A549 (cell line): ENCODE measurements around the gene NAXD. TPM values are rescaled to one million over a fixed set of nuclear protein-coding genes. Genes with fewer than 3 reads are reported as not detected.
A peak's percentile ranks its signal among the peaks of the same experiment; 100 is the strongest.

Experiments used
- ATAC-seq, 2 experiments: fragments of 200-7000 bp in 1 of 2; fragments of >200 bp in 1 of 2; cut with Nextera tagmentation in 1 of 2; cut with Tn5 transposase in 1 of 2; 3 replicates each; pipeline versions ENCODE4 v1.8.0 to v1.9.1; 2018 to 2020; ENCODE audit warnings: mild to moderate bottlenecking in 1 of 2, moderate library complexity in 1 of 2
- CTCF ChIA-PET: fragments of 300-600 bp; sonication (Branson Sonifier 250); formaldehyde crosslinking; extraction: SDS; loops from one replicate; lab custom pipeline; 2021; ENCODE audit warnings: antibody characterized with exemption, inconsistent platforms; lab: Yijun Ruan, JAX
- POLR2A ChIA-PET: fragments of 350-600 bp; formaldehyde crosslinking; extraction: SDS; loops from one replicate; lab custom pipeline; 2021; ENCODE audit warnings: antibody characterized with exemption, inconsistent platforms; lab: Yijun Ruan, JAX
- DNase-seq, 2 experiments: peaks; one replicate each; pipeline versions ENCODE4 v3.0.0 to v3.0.0-alpha.2; 2011 to 2016; ENCODE audit warnings: low read depth in 1 of 2, low spot score in 1 of 2
- FAIRE-seq: peaks from 2 replicates; lab custom pipeline; 2011; peaks lifted over from hg19 to GRCh38; lab: Jason Lieb, UNC
- H3K27ac ChIP-seq, 2 experiments: fragments of >200 bp; sonication (Bioruptor Twin); formaldehyde crosslinking; 3 replicates each; pipeline ENCODE4 v1.5.1; 2016 to 2017
- H3K4me1 ChIP-seq: fragments of >200 bp; sonication (Bioruptor Twin); formaldehyde crosslinking; 3 replicates; pipeline ENCODE4 v1.6.1; 2016
- H3K4me2 ChIP-seq: fragments of >200 bp; sonication (Bioruptor Twin); formaldehyde crosslinking; 3 replicates; pipeline ENCODE4 v1.6.1; 2016
- H3K4me3 ChIP-seq: fragments of >200 bp; sonication (Bioruptor Twin); formaldehyde crosslinking; 3 replicates; pipeline ENCODE4 v1.5.1; 2016
- H3K9me3 ChIP-seq: fragments of >200 bp; sonication (Bioruptor Twin); formaldehyde crosslinking; 3 replicates; pipeline ENCODE4 v1.6.1; 2016
- BHLHE40 ChIP-seq: IDR thresholded peaks from 2 replicates; pipeline ENCODE4 v1.6.1; 2012; ENCODE audit warnings: low read depth, low read length, inconsistent platforms
- EHF ChIP-seq: fragments of 250-450 bp; sonication (Bioruptor Pico); IDR thresholded peaks from 2 replicates; pipeline ENCODE4 v1.5.0; 2020; ENCODE audit warnings: mild to moderate bottlenecking
- ESRRA ChIP-seq: fragments of 150-350 bp; IDR thresholded peaks from 2 replicates; pipeline ENCODE4 v1.6.1; 2014; ENCODE audit warnings: mild to moderate bottlenecking, low read length, borderline replicate concordance
- JUN ChIP-seq, 2 experiments: fragments of >200 bp; sonication (Bioruptor Twin); formaldehyde crosslinking; IDR thresholded peaks; 2 replicates in 1 of 2; 3 replicates in 1 of 2; pipeline ENCODE4 v1.6.1; 2016 to 2017
- JUNB ChIP-seq: fragments of >200 bp; sonication (Bioruptor Twin); formaldehyde crosslinking; IDR thresholded peaks from 2 replicates; pipeline ENCODE4 v1.6.1; 2016
- MAFK ChIP-seq: fragments of 450-650 bp; IDR thresholded peaks from 2 replicates; pipeline ENCODE4 v1.6.1; 2014; ENCODE audit not compliant: partially characterized antibody
- MYC ChIP-seq: IDR thresholded peaks from 2 replicates; pipeline ENCODE4 v1.6.1; 2012; ENCODE audit warnings: mild to moderate bottlenecking, inconsistent platforms, low read length, improper control_type of control experiment, borderline replicate concordance
- NFE2L2 ChIP-seq: fragments of 150-350 bp; conservative IDR thresholded peaks from 2 replicates; pipeline ENCODE4 v1.6.1; 2014; ENCODE audit warnings: low read length
- RAD21 ChIP-seq, 2 experiments: fragments of >200 bp in 1 of 2; sonication (Bioruptor Twin) in 1 of 2; formaldehyde crosslinking in 1 of 2; IDR thresholded peaks in 1 of 2; conservative IDR thresholded peaks in 1 of 2; 2 replicates in 1 of 2; 3 replicates in 1 of 2; pipeline ENCODE4 v1.6.1; 2012 to 2018; ENCODE audit warnings: inconsistent platforms in 1 of 2
- RCOR1 ChIP-seq: fragments of 150-350 bp; IDR thresholded peaks from 2 replicates; pipeline ENCODE4 v1.6.1; 2014; ENCODE audit warnings: antibody characterized with exemption, low read length, low read depth
- RNF2 ChIP-seq: fragments of 200-600 bp; sonication (generic); IDR thresholded peaks from 2 replicates; pipeline ENCODE4 v1.6.1; 2016; ENCODE audit warnings: low read depth, mild to moderate bottlenecking, antibody characterized with exemption, moderate library complexity, borderline replicate concordance
- SMC3 ChIP-seq: fragments of >200 bp; sonication (Bioruptor Twin); formaldehyde crosslinking; IDR thresholded peaks from 3 replicates; pipeline ENCODE4 v1.6.1; 2018; ENCODE audit warnings: inconsistent platforms
- SREBF2 ChIP-seq: fragments of 450-650 bp; IDR thresholded peaks from 2 replicates; pipeline ENCODE4 v1.6.1; 2014; ENCODE audit warnings: mild to moderate bottlenecking, moderate library complexity
- TFCP2L1 ChIP-seq: fragments of 250-450 bp; sonication (Bioruptor Pico); IDR thresholded peaks from 2 replicates; pipeline ENCODE4 v1.5.0; 2021; ENCODE audit warnings: mild to moderate bottlenecking
- ZC3H11A ChIP-seq: fragments of 450-650 bp; IDR thresholded peaks from 2 replicates; pipeline ENCODE4 v1.6.1; 2014; ENCODE audit warnings: antibody characterized with exemption, mild to moderate bottlenecking
- ZFP36 ChIP-seq: fragments of 450-650 bp; IDR thresholded peaks from 2 replicates; pipeline ENCODE4 v1.6.1; 2014; ENCODE audit warnings: borderline replicate concordance; ENCODE audit not compliant: partially characterized antibody
- ZNF302 ChIP-seq: fragments of 250-450 bp; sonication (Bioruptor Pico); IDR thresholded peaks from 2 replicates; pipeline ENCODE4 v1.9.0; 2021; ENCODE audit warnings: inconsistent platforms, mild to moderate bottlenecking, moderate library complexity
- WGBS: methylation state at CpG from one replicate; pipeline ENCODE4 v1.1.6; 2017; ENCODE audit errors: missing lambda C conversion rate; 5-methylcytosine and 5-hydroxymethylcytosine counted together
- polyA plus RNA-seq, 4 experiments: library from polyadenylated mRNA; depleted of rRNA in 3 of 4; stranded (reverse); fragments of >200 nt; fragmentation: RNase III in 1 of 4; extraction: RNeasy Plus Mini Kit Qiagen cat#74134 plus additional on column Dnase treatment in 1 of 4; gene quantifications; 2 replicates in 3 of 4; 3 replicates in 1 of 4; pipeline ENCODE4 v1.2.3, GENCODE V29; 2011 to 2017
- TF ChIP-seq, protein P1 (sequence below): fragments of 250-450 bp; sonication (Bioruptor Pico); IDR thresholded peaks from 2 replicates; pipeline ENCODE4 v1.5.0; 2020; ENCODE audit warnings: low read depth, mild to moderate bottlenecking, moderate library complexity
- TF ChIP-seq, protein P2 (sequence below): fragments of 450-650 bp; IDR thresholded peaks from 2 replicates; pipeline ENCODE4 v1.6.1; 2014; ENCODE audit warnings: antibody characterized with exemption
- TF ChIP-seq, protein P3 (sequence below): fragments of 250-450 bp; sonication (Bioruptor Pico); IDR thresholded peaks from 2 replicates; pipeline ENCODE4 v1.5.0; 2021; ENCODE audit warnings: mild to moderate bottlenecking, moderate library complexity, borderline replicate concordance
- TF ChIP-seq, protein P4 (sequence below): IDR thresholded peaks from 2 replicates; pipeline ENCODE4 v1.6.1; 2012; ENCODE audit warnings: low read depth, borderline replicate concordance
- TF ChIP-seq, protein P5 (sequence below): fragments of >200 bp; sonication (Bioruptor Twin); formaldehyde crosslinking; IDR thresholded peaks from 2 replicates; pipeline ENCODE4 v1.6.1; 2016
- TF ChIP-seq, protein P6 (sequence below): IDR thresholded peaks from 2 replicates; pipeline ENCODE4 v1.6.1; 2012

The NAXD gene
- polyA plus RNA-seq, 2 of the 4 experiments (the other 2 are of a cell fraction) = 14.2 to 19.0 TPM

DNA sequence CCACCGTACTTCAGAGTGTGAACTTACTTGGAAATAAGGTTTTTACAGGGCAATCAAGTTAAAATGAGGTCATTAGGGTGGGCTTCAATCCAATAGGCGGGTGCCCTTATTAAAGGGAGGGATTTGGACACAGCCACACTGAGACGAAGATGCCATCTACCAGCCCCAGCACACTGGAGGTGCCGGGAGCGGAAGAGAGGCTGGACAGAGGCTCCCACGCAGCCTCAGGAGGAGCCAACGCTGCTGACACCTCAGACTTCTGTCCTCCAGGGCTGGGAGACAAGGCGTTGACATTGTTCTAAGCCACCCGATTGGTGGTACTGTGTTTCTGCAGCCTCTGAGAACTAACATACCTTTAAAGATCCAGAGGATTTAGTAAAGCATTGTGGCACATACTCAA, 41.2 kb upstream of the NAXD start:
- Histone ChIP-seq H3K4me1 (peaks cover 6% of the 10 kb centered on the region; the same call in 1 of the 3 replicates), H3K9me3 (no peaks in the 10 kb centered on the region), H3K27ac (no peak overlapping the region), H3K4me3 (no peak overlapping the region), H3K4me2 (no peak overlapping the region)
- TF ChIP-seq JUNB = no peak
- no peak for TF ChIP-seq BHLHE40
- no peak for TF ChIP-seq SREBF2
- TF ChIP-seq, protein P1, sequence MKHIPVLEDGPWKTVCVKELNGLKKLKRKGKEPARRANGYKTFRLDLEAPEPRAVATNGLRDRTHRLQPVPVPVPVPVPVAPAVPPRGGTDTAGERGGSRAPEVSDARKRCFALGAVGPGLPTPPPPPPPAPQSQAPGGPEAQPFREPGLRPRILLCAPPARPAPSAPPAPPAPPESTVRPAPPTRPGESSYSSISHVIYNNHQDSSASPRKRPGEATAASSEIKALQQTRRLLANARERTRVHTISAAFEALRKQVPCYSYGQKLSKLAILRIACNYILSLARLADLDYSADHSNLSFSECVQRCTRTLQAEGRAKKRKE (CRISPR knock-in tag) = no peak
- TF ChIP-seq, protein P2, sequence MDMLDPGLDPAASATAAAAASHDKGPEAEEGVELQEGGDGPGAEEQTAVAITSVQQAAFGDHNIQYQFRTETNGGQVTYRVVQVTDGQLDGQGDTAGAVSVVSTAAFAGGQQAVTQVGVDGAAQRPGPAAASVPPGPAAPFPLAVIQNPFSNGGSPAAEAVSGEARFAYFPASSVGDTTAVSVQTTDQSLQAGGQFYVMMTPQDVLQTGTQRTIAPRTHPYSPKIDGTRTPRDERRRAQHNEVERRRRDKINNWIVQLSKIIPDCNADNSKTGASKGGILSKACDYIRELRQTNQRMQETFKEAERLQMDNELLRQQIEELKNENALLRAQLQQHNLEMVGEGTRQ = no peak
- 55% methylated on average over 8 of the region's 9 CpGs for WGBS
- peak in 1 of 2 experiments; percentile 52; a peak in 3 of 6 replicates for ATAC-seq
- ChIA-PET POLR2A (no interaction called here), CTCF (interaction anchor here (1.3 to 1.4 kb wide), 2 partner anchors 10 to 19 kb away, joined by 3 to 4 read pairs; no protein-coding TSS in a partner anchor)
- no peak for FAIRE-seq
- DNase-seq = no peak

DNA sequence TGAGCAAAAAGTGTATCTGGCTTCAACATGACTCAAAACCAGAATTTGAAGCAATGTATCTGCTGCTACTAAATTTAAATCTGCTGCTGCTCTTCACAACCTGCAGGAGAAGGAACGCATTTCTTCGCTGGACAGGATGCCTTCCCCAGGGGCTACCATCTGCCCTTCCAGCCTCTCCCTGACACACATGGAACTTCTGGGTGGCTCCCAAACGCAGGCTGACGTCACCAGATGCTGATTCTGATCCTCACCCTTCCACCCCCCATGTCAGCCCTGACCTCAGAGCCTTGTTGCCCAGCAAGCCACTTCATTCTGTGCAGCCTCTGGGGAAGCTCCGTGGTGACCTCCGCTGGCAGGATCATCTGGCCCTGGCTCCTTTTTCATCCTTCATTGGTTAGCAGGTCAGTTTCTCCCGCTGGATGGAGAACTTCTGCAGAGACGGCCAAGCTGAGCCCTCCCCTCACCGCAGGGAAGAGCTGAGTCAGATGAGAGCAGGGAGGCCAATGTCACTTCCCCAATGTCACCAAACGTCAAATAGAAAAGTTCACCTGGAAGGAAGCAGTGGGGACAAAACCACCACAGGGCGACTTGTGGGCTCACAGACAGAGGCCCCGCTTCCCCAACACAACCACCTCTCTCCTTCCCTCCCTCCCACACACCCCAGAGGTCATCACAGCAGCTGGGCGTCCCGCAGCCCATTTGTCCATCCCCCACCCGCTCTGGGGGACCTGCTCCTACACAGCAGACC, 39.8 kb upstream of the NAXD start:
- no peak for TF ChIP-seq JUNB
- peak in 1 of 2 experiments; percentile 14; a peak in 2 of 5 replicates for TF ChIP-seq RAD21 (conservative IDR thresholded peaks at IDR 0.05 in 1 of 2, IDR thresholded peaks at IDR 0.05 in 1 of 2)
- no peak for TF ChIP-seq RCOR1
- TF ChIP-seq, protein P3, sequence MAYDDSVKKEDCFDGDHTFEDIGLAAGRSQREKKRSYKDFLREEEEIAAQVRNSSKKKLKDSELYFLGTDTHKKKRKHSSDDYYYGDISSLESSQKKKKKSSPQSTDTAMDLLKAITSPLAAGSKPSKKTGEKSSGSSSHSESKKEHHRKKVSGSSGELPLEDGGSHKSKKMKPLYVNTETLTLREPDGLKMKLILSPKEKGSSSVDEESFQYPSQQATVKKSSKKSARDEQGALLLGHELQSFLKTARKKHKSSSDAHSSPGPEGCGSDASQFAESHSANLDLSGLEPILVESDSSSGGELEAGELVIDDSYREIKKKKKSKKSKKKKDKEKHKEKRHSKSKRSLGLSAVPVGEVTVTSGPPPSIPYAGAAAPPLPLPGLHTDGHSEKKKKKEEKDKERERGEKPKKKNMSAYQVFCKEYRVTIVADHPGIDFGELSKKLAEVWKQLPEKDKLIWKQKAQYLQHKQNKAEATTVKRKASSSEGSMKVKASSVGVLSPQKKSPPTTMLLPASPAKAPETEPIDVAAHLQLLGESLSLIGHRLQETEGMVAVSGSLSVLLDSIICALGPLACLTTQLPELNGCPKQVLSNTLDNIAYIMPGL (CRISPR knock-in tag) = no peak
- TF ChIP-seq JUN (IDR thresholded peaks at IDR 0.05) = no peak
- TF ChIP-seq, protein P4, sequence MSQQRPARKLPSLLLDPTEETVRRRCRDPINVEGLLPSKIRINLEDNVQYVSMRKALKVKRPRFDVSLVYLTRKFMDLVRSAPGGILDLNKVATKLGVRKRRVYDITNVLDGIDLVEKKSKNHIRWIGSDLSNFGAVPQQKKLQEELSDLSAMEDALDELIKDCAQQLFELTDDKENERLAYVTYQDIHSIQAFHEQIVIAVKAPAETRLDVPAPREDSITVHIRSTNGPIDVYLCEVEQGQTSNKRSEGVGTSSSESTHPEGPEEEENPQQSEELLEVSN = no peak
- no peak for TF ChIP-seq EHF (CRISPR knock-in tag)
- no peak for TF ChIP-seq ZFP36
- TF ChIP-seq, all 56 proteins: peak for 1
- CTCF ChIA-PET = interaction anchor here (1.0 to 1.2 kb wide), 2 partner anchors 10 to 119 kb away, joined by 3 read pairs; no protein-coding TSS in a partner anchor
- no peak for FAIRE-seq

DNA sequence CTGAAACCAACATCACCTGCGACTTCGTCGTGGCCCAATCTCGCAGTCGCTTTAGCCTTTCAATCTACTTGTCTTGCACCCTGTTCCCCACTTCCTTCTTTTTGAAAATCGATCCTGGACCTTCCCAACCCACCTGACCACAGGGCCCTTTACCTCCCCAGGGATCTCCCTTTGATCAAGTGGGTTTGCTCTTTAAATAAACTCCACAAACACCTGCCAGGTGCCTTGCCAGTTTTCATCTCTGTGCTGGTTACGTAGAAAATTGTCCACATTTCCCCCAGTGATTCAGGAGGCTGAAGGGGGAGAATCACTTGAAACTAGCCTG, 39.3 kb upstream of the NAXD start:
- WGBS = 76% methylated on average over 7 of the region's 7 CpGs
- no peak overlapping the region for H3K4me2 ChIP-seq
- ChIA-PET POLR2A (no interaction called here), CTCF (interaction anchor here (1.0 to 1.2 kb wide), 2 partner anchors 11 to 120 kb away, joined by 3 read pairs; no protein-coding TSS in a partner anchor)
- DNase-seq (no peak), ATAC-seq (no peak), FAIRE-seq (no peak)
- no peak overlapping the region for H3K4me3 ChIP-seq
- no peak overlapping the region for H3K27ac ChIP-seq
- H3K4me1 ChIP-seq = peaks cover 6% of the 10 kb centered on the region; the same call in 1 of the 3 replicates
- H3K9me3 ChIP-seq = no peaks in the 10 kb centered on the region
- TF ChIP-seq RNF2 = no peak
- TF ChIP-seq ZC3H11A = no peak
- TF ChIP-seq ESRRA = no peak
- no peak for TF ChIP-seq NFE2L2
- TF ChIP-seq JUNB = no peak
- TF ChIP-seq, protein P5, sequence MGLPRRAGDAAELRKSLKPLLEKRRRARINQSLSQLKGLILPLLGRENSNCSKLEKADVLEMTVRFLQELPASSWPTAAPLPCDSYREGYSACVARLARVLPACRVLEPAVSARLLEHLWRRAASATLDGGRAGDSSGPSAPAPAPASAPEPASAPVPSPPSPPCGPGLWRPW = no peak
- no peak for TF ChIP-seq TFCP2L1 (CRISPR knock-in tag)
- TF ChIP-seq ZNF302 (CRISPR knock-in tag) = no peak
- TF ChIP-seq JUN (IDR thresholded peaks at IDR 0.05) = no peak
- no peak for TF ChIP-seq MAFK
- TF ChIP-seq, protein P6, sequence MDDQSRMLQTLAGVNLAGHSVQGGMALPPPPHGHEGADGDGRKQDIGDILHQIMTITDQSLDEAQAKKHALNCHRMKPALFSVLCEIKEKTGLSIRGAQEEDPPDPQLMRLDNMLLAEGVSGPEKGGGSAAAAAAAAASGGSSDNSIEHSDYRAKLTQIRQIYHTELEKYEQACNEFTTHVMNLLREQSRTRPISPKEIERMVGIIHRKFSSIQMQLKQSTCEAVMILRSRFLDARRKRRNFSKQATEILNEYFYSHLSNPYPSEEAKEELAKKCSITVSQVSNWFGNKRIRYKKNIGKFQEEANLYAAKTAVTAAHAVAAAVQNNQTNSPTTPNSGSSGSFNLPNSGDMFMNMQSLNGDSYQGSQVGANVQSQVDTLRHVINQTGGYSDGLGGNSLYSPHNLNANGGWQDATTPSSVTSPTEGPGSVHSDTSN = no peak
- TF ChIP-seq, protein P1 (CRISPR knock-in tag) = no peak
- TF ChIP-seq SMC3 = no peak
- TF ChIP-seq MYC = no peak

More for the DNA sequence above, 39.8 kb upstream of the NAXD start:
- Histone ChIP-seq H3K27ac (no peak overlapping the region), H3K4me2 (no peak overlapping the region), H3K4me3 (no peak overlapping the region), H3K9me3 (no peaks in the 10 kb centered on the region), H3K4me1 (peaks cover 6% of the 10 kb centered on the region; the same call in 1 of the 3 replicates)
- DNase-seq (peak in 1 of 2 experiments; percentile 21), ATAC-seq (peak; percentile 58 to 75; a peak in 4 of 6 replicates)
- POLR2A ChIA-PET = no interaction called here
- 50% methylated on average over 12 of the region's 15 CpGs for WGBS
